AG09319 (cell line): Measurements from ENCODE around the gene MRPL44.

ENCODE experiments used
- DNase-seq: peaks from one replicate; pipeline ENCODE4 v3.0.0-alpha.2; 2010; ENCODE audit warnings: low read depth; ENCODE audit errors: extremely low read depth
- TF ChIP-seq, protein P1 (sequence below): IDR thresholded peaks from 2 replicates; pipeline ENCODE4 v1.5.1; 2011; ENCODE audit warnings: low read depth, mild to moderate bottlenecking, inconsistent platforms, low read length, moderate library complexity

Gene MRPL44

DNA sequence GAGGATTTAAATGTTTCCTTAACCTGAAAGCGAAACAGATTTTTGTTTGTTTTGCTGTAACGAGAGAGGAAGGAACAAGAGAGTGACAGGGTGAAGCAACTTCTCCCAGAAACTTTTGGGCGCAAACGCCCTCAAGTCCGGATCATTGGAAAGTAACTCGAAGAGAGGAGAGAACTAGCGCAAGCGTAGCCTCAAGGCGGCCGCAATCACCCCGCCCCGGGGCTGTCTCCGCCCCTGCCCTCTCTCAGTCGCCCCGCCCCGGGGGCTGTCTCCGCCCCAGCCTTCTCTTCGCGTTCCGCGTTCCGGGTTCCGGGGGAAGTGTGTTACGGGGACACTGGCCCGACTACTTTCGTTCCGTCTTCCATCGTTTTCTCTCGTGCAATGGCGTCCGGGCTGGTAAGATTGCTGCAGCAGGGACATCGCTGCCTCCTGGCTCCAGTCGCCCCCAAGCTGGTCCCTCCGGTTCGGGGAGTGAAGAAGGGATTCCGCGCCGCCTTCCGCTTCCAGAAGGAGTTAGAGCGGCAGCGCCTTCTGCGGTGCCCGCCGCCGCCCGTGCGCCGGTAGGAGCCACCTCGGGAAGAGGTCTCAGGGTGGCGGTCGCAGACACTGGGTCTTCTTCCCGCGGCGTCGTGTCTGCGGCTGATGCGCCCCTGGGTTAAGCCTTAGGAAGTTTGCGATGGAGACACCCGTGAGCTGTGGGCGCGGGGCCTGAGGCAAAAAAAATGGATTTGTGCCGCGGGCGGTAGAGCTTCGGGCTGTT, at the start of gene MRPL44:
Gene MRPL44, plus strand, starts transcription at position 372 of the 760 bp plus-strand sequence. Its CDS starts 10 bp downstream, at position 382.
- TF ChIP-seq, protein P1, sequence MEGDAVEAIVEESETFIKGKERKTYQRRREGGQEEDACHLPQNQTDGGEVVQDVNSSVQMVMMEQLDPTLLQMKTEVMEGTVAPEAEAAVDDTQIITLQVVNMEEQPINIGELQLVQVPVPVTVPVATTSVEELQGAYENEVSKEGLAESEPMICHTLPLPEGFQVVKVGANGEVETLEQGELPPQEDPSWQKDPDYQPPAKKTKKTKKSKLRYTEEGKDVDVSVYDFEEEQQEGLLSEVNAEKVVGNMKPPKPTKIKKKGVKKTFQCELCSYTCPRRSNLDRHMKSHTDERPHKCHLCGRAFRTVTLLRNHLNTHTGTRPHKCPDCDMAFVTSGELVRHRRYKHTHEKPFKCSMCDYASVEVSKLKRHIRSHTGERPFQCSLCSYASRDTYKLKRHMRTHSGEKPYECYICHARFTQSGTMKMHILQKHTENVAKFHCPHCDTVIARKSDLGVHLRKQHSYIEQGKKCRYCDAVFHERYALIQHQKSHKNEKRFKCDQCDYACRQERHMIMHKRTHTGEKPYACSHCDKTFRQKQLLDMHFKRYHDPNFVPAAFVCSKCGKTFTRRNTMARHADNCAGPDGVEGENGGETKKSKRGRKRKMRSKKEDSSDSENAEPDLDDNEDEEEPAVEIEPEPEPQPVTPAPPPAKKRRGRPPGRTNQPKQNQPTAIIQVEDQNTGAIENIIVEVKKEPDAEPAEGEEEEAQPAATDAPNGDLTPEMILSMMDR: no peak
- peak; percentile 89 for DNase-seq

DNA sequence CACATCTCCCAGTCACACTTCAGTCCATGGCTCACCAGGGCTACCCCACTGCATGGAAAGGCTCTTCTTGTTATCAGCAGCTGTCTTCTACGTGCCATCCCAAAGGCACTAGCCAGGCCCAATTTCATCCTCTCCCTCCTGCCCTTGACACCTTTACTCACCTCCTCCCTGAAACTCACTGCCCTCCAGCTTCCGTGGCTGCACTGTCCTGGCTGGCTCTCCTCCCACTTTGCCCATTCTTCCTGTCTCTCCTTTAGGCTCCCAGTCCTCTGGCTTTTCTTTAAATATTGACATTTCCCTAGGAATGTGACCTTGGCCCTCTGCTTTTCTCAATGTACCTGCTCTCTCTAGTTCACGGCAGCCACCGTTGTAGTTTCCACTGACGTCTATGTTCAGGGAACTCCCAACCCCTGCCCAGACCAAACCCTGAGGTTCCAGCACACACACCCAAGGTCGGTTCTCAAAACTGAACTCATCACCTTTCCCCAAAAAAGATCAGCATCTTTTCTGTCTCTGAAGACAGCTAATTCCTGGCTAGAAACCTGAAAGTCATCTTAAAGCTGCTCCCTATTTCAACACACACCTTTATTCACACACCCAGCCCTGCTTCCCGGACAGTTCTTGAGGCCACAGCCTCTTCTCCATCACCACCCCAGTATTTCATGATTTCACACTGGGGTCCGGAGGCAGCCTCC, 48.8 kb upstream of the MRPL44 start:
- DNase-seq: no peak
- TF ChIP-seq, protein P1: no peak

DNA sequence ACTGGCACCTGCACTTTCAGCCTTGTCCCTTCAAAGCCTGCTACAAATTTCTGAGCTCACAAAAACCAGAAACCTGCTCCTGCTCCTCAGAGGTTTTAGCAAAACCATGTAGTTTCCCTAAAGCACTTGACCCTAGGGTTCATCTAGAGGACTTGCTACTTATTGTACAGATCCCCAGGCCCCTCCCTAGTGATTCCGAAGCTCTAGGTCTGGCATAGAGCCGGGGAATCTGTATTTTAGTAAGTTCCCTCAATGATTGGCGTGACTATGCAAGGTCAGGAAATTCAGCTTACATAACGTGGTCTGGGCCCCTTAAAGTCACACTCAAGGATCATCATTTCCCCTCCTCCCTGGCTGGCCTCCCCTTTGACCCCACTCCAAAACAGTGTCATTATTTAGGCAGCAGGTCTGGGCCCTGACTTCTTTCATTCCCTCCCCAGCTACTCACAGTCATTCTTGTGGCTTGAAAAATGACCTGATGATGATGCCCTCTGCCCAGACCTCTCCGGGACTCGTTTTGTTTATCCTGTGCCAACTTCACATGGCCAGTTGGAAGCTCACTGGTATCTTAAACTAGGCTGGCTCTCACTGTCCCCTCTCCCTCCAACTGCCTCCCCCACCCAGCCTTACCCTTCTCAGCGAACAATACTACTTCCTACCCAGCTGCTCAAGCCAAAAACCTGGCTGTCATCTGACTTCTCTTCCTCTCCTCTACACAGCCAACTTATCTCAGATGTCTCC, 48.1 kb upstream of the MRPL44 start:
- TF ChIP-seq, protein P1: no peak
- DNase-seq: no peak

DNA sequence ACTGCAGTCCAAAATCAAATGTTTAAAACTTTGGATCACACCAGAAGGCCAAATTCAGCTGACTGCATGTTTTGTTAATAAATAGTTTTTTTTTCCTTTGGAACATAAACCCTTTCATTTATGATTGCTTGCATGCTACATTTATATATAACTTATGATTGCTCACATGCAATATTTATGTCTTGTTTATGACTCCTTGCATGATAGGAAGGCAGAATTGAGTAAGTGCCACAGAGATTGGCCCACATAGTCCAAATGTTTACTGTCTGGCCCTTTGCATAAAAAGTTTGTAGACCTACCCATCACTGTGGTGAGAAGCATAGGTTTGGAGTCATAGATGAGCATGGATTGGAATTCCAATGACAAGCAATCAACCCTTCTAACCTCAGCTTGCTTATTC, 42.9 kb upstream of the MRPL44 start:
- DNase-seq: no peak
- TF ChIP-seq, protein P1: no peak

DNA sequence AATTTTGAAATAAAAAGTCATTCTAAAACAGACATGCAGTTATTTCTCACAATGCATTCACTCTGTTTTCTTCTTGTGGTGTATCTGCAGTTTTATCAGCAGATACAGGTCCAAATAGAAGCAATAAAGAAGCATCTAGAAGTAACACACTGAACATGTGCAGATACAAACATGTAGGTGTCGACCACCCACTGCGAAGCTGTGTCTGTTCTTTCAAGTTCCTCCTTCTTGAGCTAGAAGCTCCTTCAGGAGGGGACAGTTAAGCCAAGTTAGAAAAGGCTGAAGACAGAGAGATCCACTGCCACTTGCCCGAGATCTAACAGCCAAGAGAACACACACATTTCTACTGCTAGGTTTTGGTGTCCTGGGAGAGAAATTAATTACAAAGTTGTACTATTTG, 42.2 kb upstream of the MRPL44 start:
- TF ChIP-seq, protein P1: no peak
- DNase-seq: no peak

DNA sequence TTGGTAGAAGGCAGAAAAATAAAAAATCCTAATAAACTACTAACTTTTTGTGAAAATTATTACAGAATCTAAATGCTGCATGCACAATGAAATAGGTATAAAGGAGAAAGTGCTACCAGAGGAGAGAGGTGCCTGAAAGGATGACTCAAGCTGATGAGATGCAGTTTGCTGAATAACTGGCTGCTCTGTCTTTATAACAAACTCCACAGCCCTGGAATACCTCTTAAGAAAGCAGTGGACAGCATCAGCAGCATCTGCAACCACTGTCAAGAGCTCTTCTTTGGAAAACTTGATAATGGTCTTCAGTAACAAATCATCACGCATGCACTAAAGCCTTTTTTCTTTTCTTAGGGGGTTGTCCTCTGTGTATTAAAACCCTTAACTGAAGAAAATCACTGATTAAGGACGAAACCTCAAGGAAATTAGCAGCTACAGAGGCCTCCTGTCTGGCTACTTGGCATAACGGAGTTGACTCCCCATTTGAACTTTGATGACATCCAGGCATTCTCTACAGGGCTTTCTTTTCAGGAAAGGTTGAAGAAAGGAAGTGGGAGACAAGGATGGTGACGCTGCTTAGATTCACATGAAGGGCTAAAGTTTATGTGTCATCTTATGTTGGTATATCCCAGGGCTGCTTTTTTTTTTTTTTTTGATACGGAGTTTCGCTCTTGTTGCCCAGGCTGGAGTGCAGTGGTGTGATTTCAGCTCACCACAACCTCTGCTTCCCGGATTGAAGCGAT, 40.9 kb upstream of the MRPL44 start:
- DNase-seq: no peak
- TF ChIP-seq, protein P1: no peak
